Measurements from ENCODE around the gene SERPINB11. TPM values are rescaled to one million over a fixed set of nuclear protein-coding genes. Genes with fewer than 3 reads are reported as not detected.

The SERPINB11 gene
- polyA plus RNA-seq, 1 donor from 2014 or later, result not detected

GRCh38 chr18:63681449-63682340, 21.1 kb upstream of the SERPINB11 start:
- no peaks in the 10 kb centered on the region for H3K79me2 ChIP-seq (replicated peaks; ENCODE audit: insufficient read depth, low read length)
- no peak overlapping the region for H3K9ac ChIP-seq (ENCODE audit: low read length)
- TF ChIP-seq CTCF (IDR thresholded peaks at IDR 0.05; ENCODE audit: poor library complexity, severe bottlenecking) (no peak), EZH2 (IDR thresholded peaks at IDR 0.05; ENCODE audit: borderline replicate concordance, insufficient read depth, low read length, poor library complexity, severe bottlenecking) (no peak), SMC3 (conservative IDR thresholded peaks at IDR 0.05; ENCODE audit: poor library complexity) (no peak), MXI1 (conservative IDR thresholded peaks at IDR 0.05; ENCODE audit: poor library complexity, severe bottlenecking) (no peak), RAD21 (conservative IDR thresholded peaks at IDR 0.05) (no peak), TAF1 (IDR thresholded peaks at IDR 0.05; ENCODE audit: low read depth) (no peak), POLR2AphosphoS5 (IDR thresholded peaks at IDR 0.05) (no peak), EP300 (conservative IDR thresholded peaks at IDR 0.05; ENCODE audit: poor library complexity, severe bottlenecking) (no peak)
- TF ChIP-seq, protein P1, sequence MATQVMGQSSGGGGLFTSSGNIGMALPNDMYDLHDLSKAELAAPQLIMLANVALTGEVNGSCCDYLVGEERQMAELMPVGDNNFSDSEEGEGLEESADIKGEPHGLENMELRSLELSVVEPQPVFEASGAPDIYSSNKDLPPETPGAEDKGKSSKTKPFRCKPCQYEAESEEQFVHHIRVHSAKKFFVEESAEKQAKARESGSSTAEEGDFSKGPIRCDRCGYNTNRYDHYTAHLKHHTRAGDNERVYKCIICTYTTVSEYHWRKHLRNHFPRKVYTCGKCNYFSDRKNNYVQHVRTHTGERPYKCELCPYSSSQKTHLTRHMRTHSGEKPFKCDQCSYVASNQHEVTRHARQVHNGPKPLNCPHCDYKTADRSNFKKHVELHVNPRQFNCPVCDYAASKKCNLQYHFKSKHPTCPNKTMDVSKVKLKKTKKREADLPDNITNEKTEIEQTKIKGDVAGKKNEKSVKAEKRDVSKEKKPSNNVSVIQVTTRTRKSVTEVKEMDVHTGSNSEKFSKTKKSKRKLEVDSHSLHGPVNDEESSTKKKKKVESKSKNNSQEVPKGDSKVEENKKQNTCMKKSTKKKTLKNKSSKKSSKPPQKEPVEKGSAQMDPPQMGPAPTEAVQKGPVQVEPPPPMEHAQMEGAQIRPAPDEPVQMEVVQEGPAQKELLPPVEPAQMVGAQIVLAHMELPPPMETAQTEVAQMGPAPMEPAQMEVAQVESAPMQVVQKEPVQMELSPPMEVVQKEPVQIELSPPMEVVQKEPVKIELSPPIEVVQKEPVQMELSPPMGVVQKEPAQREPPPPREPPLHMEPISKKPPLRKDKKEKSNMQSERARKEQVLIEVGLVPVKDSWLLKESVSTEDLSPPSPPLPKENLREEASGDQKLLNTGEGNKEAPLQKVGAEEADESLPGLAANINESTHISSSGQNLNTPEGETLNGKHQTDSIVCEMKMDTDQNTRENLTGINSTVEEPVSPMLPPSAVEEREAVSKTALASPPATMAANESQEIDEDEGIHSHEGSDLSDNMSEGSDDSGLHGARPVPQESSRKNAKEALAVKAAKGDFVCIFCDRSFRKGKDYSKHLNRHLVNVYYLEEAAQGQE (IDR thresholded peaks at IDR 0.05; ENCODE audit: borderline replicate concordance), result no peak
- no peak overlapping the region for H3K4me2 ChIP-seq (ENCODE audit: low read length)
- H4K20me1 ChIP-seq (ENCODE audit: insufficient read depth), result no peaks in the 10 kb centered on the region
- no peaks in the 10 kb centered on the region for H3K36me3 ChIP-seq (ENCODE audit: insufficient read depth, low read length)
- H3F3A ChIP-seq (ENCODE audit: insufficient read depth, low read length, poor library complexity, severe bottlenecking), result no peaks in the 10 kb centered on the region
- H3K4me3 ChIP-seq (ENCODE audit: low read length), result no peak overlapping the region
- H3K9me3 ChIP-seq (ENCODE audit: low read length), result no peaks in the 10 kb centered on the region
- H3K27ac ChIP-seq (ENCODE audit: low read length), result no peak overlapping the region
- H2AFZ ChIP-seq (ENCODE audit: low read depth, low read length), result no peak overlapping the region
- no peaks in the 10 kb centered on the region for H3K27me3 ChIP-seq (ENCODE audit: insufficient read depth, low read depth, low read length)
- H3K9me2 ChIP-seq (ENCODE audit: insufficient read depth, low read length), result no peaks in the 10 kb centered on the region

DNA sequence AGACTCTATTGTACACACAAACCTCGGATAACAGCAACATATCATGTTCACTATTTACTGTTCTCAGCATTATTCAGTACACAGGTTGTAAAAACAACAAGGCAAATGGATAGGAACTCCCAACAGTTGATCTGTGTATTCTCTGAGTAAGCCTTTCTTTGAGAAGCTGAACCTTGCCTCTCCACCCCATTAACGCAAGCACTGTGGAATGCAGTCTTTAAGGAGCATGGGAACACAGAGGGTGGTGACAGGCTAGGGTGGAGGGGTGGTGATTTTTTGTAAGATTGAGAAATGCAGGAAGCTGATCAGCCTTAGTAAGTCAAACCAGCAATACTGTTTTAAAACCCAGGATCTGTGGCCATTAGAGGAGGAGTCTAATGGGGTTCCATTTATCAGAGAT, 19.6 kb upstream of the SERPINB11 start:
- no peaks in the 10 kb centered on the region for H3K27me3 ChIP-seq (ENCODE audit: insufficient read depth, low read depth, low read length)
- H3K36me3 ChIP-seq (ENCODE audit: insufficient read depth, low read length), result no peaks in the 10 kb centered on the region
- H3K27ac ChIP-seq (ENCODE audit: low read length), result no peak overlapping the region
- no peak overlapping the region for H2AFZ ChIP-seq (ENCODE audit: low read depth, low read length)
- H4K20me1 ChIP-seq (ENCODE audit: insufficient read depth), result no peaks in the 10 kb centered on the region
- no peaks in the 10 kb centered on the region for H3K9me2 ChIP-seq (ENCODE audit: insufficient read depth, low read length)
- no peak overlapping the region for H3K4me3 ChIP-seq (ENCODE audit: low read length)
- no peaks in the 10 kb centered on the region for H3K79me2 ChIP-seq (replicated peaks; ENCODE audit: insufficient read depth, low read length)
- TF ChIP-seq EZH2 (IDR thresholded peaks at IDR 0.05; ENCODE audit: borderline replicate concordance, insufficient read depth, low read length, poor library complexity, severe bottlenecking), result no peak
- TF ChIP-seq EP300 (conservative IDR thresholded peaks at IDR 0.05; ENCODE audit: poor library complexity, severe bottlenecking), result no peak
- H3K9me3 ChIP-seq (ENCODE audit: low read length), result no peaks in the 10 kb centered on the region
- H3F3A ChIP-seq (ENCODE audit: insufficient read depth, low read length, poor library complexity, severe bottlenecking), result no peaks in the 10 kb centered on the region
- H3K4me2 ChIP-seq (ENCODE audit: low read length), result no peak overlapping the region
- H3K9ac ChIP-seq (ENCODE audit: low read length), result no peak overlapping the region
